GM12873 (cell line): ENCODE data around the gene PPM1M.
A peak's percentile ranks its signal among the peaks of the same experiment; 100 is the strongest.

ENCODE experiments used
- TF ChIP-seq, protein P1 (sequence below): IDR thresholded peaks from 2 replicates; pipeline ENCODE4 v1.5.1; 2012; ENCODE audit warnings: low read depth, mild to moderate bottlenecking, moderate library complexity, low read length, control low read depth; ENCODE audit not compliant: insufficient read depth; ENCODE audit errors: missing control alignments

The PPM1M gene

DNA sequence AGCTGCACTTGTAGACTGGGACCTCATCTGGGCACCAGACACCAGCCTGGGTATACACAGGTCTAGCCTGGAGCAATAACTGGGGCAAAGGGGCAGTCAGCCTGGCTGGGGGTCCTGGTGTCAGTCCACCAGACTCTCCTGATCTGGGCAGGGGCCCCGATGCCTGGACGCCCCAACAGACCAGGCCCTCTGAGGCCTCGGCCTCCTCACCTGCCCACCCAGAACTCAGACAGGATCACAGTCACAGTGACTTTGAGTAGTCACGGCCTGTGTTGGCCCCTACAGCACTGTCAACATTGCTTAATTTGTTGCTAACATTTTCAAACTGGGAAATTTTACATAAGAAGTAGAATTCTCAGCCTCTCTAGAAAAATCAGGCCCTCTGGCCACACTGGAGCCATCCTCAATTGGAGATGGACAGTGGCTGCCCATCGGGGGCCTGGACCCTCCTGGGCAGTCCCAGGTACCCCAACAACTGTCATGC is 12.4 kb upstream of the PPM1M start:
- TF ChIP-seq, protein P1, sequence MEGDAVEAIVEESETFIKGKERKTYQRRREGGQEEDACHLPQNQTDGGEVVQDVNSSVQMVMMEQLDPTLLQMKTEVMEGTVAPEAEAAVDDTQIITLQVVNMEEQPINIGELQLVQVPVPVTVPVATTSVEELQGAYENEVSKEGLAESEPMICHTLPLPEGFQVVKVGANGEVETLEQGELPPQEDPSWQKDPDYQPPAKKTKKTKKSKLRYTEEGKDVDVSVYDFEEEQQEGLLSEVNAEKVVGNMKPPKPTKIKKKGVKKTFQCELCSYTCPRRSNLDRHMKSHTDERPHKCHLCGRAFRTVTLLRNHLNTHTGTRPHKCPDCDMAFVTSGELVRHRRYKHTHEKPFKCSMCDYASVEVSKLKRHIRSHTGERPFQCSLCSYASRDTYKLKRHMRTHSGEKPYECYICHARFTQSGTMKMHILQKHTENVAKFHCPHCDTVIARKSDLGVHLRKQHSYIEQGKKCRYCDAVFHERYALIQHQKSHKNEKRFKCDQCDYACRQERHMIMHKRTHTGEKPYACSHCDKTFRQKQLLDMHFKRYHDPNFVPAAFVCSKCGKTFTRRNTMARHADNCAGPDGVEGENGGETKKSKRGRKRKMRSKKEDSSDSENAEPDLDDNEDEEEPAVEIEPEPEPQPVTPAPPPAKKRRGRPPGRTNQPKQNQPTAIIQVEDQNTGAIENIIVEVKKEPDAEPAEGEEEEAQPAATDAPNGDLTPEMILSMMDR = no peak

DNA sequence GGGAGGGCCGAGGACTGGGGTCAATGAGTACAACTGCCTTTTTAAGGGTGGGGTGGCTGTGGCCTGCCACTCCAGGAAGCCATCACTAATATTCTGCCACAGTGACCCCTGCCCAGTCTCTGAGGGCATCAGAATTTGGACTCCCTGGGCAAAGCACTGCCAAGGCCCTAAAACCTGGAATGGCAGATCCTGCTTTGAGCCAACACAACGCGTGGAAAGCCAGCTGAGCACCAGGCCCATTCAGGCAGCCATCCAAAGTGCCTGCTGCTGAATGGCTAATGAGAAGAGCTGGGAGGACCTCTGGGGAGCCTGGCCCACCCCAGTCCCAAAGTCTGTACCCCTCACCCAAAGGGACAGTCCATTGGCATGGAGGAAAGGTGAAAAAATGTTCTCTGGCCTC is 11.6 kb upstream of the PPM1M start:
- TF ChIP-seq, protein P1 = no peak

DNA sequence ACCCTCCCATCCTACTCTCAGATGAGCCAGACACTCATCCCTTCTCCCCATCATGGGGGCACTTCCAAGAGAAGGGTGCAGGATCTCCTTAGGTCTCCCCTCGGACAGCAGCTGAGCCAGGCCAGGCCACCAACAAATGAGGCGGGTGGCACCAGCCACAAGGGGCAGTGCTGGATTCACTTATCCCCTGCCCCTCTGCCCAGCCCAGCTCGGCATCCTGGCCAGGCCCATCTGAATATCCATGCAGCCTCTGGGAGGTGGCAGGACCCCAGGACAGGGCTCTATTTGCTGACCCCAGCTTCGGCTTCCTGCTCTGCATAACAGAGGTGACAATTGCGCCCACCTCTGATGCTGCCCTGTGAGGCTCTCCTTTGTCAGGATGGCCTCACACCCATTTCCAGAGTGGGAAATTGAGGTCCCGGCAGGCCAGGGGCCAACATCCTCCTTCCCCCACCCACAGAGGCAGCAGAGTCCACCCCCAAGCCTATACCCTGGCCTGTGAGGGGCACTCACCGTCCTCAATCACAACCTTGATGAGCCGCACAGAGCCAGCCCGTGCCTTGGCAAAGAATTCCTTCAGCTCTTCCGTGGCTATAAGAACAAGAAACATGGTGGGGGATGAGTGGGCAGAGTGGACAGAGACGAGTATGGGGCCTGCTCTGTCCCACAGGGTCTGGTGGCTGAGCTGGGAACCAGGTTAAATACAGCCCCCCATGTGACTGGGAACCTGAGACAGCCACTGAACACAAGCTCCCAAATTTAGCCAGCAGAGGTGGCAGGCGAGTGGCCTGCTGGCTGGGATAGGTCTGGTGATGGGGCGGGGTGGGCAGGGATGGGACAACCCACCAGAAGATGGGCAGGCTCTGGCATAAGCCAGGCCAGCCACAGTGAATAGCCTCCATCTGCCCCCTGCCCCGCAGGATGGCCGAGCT is 10.8 kb upstream of the PPM1M start:
- TF ChIP-seq, protein P1 = peak; percentile 5

DNA sequence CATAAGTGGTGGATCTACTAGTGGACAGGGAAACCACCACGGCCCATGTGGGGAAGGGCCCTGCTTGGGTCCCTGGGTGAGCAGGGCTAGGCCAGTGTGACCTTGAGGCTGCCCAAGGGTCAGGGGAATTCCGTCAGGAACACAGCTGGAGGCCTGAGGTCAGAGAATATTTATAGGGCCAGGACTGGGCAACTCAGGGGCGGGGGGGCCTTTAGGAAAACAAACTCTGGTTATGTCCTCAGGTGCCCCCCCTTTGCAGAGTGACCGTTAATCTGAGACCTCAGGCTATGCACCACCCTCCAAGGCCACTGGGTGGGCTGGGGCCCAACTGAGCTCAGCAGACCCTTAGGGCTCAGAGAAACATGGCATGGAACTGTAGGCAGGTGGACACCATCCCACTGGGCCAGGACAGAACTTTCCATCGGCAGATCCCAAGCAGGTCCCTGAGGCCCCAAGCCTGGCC is 9.1 kb upstream of the PPM1M start:
- TF ChIP-seq, protein P1 = peak; percentile 16

DNA sequence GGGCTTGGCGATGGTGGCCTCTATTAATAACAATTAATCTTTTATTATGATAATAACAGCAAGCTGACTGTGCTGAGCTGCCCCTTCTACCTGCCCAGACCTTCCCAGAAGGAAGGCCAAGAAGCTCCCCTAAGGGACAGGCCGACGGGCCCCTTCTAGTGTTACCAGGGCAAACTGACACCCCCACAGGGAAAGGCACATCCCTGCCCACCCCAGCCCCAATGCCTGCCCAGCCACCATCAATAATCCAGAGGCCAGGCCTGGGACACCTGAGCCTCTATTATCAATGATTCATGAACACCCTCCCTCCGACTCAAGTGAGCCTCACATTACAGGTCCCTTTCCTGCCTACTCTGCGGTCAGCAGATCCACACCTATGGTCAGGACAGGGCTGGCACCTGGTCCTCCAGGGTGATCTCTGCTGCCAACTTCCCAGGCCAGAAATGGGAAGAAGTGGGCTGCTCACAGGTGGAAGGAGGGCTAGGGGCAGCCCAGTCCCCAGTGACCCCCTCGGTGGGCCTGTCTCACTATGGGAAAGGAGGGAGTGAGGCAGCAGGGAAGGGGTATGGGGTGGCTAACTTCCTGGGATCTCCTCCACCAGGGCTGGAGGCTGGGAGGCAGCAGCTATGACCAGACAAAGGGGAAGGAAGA is 8.4 kb upstream of the PPM1M start:
- TF ChIP-seq, protein P1 = no peak

DNA sequence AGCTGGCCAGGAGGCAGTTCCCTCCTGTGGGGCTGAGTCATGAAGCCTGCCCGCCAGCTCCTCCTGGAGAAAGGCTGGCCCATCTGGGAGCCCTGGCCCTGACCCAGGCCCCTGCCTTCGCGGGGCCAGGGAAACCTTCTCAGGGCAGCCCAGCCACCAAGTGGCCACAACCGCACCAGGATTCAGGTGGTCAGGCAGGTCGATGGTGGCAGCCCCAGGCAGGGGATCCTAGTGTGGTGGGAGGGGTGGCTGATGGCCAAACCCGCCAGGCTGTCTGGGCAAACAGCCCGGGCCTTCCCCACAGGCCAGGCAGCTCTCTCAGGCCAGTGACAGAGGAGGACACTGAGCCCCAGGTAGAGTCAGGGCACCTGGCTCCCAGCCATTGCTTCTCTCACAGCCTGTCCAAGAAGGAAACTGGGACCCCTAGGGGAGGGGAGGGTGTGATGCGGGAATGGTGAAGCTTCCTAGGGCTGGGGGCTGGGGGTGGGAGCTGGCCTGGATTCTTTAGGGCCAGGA is 7.8 kb upstream of the PPM1M start:
- TF ChIP-seq, protein P1 = no peak
